GM19438 (cell line): ENCODE results near the gene PGAM1.
"Not testable (repeated sequence)": the region's sequence is repeated elsewhere in the genome, so short reads cannot be mapped to it uniquely, and the experiment has no call there.

Source experiments
- ATAC-seq: cut with Tn5 transposase; IDR thresholded peaks from one replicate; pipeline ENCODE4 v1.9.1; 2021; ENCODE audit warnings: low read depth; ENCODE audit not compliant: unreplicated experiment

PGAM1 gene

DNA sequence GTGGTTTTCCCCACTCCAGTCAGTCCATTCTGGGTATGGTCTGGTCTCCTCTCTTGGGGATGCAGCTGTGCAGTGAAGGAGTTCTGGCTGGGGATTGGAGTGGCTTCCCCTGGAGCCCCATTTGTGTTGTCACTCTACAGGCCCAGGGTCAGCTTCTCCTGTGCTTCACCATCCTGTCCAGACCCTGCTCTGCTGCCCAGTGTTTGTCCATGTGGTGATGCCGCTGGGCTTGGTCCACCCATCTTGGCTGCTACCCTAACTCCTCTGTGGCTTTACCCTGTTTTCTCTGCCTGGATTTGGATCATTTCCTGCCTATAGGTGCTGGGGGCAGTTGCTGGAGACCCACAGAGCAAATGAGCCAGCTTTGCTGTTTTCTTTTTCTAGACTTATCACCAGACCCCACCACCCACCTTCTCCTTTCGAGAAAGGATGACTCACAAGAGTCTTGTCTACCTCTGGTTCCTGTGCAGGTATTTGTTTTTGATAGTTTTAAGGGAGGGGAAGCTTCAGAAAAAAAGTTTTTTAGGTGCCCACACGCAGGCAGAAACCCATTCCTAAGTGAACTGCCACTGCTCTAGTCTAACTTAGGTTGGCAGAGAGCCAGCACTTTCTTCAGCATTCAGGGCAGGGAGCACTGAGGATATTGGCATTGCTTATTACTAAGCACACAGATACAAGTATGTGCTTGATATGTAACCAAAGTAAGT, 28.5 kb downstream of the PGAM1 start:
- ATAC-seq = no peak

- ATAC-seq = no peak
Observed at GRCh38 chr10:97456034-97456685, 30.2 kb downstream of the PGAM1 start.

DNA sequence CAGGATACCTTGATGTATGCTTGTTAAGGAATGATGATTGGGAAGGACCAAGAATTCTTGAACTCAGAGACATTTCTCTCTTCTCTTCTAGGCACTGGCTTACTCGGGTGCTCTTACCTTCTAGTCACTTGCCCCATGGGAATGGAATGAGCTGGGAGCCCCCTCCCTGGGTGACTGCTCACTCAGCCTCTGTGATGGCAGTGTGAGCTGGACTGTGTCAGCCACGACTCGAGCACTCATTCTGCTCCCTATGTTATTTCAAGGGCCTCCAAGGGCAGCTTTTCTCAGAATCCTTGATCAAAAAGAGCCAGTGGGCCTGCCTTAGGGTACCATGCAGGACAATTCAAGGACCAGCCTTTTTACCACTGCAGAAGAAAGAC, 30.7 kb downstream of the PGAM1 start:
- ATAC-seq = no peak

GRCh38 chr10:97459111-97459510, 33.1 kb downstream of the PGAM1 start:
- ATAC-seq = no peak

DNA sequence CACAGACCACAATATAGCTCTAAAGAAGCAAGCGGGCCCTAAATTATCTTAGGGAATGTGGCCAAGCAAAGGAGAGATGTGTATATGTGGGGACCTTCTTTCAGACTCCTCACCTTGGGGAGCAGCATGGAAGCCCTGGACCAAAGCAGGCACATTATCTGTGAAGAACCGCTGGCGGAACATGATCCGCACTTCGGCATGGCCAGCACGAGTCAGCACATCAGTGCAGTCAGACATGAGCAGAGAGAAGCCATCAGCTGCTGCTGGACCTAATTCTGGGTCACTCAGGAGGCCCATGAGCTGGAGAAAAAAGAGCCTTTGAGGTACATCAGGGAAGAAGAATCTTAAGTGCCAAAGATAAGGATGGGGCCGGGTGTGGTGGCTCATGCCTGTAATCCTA, 33.9 kb downstream of the PGAM1 start:
- ATAC-seq = no peak

- ATAC-seq = no peak
Observed at GRCh38 chr10:97462309-97462708, 36.3 kb downstream of the PGAM1 start.

- no peak for ATAC-seq
Observed at GRCh38 chr10:97463363-97464132, 37.6 kb downstream of the PGAM1 start.

- ATAC-seq = no peak
Observed at GRCh38 chr10:97464226-97464625, 38.2 kb downstream of the PGAM1 start.

DNA sequence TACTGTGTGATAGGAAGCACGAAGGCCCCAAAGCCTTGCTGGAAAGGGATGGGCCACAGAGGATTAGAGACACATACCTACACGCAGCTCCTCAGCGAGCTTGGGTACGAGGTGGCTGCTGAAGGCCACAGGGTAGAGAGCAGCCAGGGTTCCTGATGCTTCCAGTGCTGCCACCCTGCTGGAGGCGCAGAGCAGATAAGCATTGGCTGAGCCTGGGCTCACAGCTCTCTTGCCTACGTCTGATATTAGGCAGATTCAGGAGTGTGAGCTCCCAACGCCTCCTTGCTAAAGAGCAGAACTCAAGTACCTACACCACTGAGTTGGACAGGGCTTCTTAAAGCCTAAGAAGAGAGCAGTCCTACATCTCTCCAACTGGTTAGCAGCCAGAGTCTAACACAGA, 40.0 kb downstream of the PGAM1 start:
- ATAC-seq = no peak

GRCh38 chr10:97466755-97467154, 40.8 kb downstream of the PGAM1 start:
- no peak for ATAC-seq

GRCh38 chr10:97468162-97468561, 42.2 kb downstream of the PGAM1 start:
- ATAC-seq = no peak

- ATAC-seq = not testable (repeated sequence)
Observed at GRCh38 chr10:97468781-97469180, 42.8 kb downstream of the PGAM1 start.

DNA sequence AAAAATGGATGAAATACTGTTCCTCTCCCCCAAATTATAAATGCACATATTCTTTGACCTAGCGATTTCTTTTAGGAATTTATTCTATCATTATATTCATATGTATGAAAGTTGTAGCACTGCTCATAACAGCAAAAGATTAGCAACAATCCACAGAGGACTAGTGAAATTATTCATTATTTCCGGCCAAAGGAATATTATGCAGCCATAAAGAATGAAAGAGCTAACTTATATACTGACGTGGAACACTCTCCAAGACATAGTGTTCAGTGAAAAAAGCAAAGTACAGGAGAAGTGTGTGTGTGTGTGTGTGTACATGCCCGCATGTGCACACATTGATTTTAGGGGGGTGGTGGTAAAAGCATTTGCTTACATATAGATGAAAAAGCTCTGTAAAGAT, 48.9 kb downstream of the PGAM1 start:
- ATAC-seq = no peak

- ATAC-seq = no peak
Observed at GRCh38 chr10:97475936-97476594, 50.1 kb downstream of the PGAM1 start.

GRCh38 chr10:97479410-97479809, 53.4 kb downstream of the PGAM1 start:
- ATAC-seq = not testable (repeated sequence)

DNA sequence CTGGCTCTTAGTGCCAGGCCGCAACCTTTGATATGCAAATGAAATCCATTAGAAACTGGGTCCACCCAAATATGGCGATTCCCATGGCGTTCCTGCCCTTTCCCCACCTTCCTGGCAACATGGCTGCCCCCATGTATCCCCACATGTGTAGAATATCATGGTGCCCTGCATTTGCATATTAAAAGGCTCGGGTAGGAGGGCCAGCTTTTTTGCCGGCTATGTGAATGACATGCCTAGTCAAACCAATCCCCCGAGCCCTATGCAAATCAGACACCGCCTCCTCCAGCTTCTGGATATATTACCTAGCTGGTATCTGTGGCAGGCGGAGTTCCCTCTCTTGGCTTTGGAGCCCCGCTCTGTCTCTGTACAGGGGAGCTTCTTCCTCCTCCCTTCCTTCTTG, 53.9 kb downstream of the PGAM1 start:
- ATAC-seq = no peak

- ATAC-seq = no peak
Observed at GRCh38 chr10:97481071-97481470, 55.1 kb downstream of the PGAM1 start.

- ATAC-seq = no peak
Observed at GRCh38 chr10:97482381-97482780, 56.4 kb downstream of the PGAM1 start.
